GM18909 (cell line): Measurements from ENCODE around the gene ELAC2.
"Not testable (repeated sequence)": the region's sequence is repeated elsewhere in the genome, so short reads cannot be mapped to it uniquely, and the experiment has no call there.

ENCODE experiments used
- ATAC-seq: cut with Tn5 transposase; IDR thresholded peaks from one replicate; pipeline ENCODE4 v1.9.1; 2021; ENCODE audit warnings: mild to moderate bottlenecking; ENCODE audit not compliant: unreplicated experiment, poor library complexity

The ELAC2 gene

DNA sequence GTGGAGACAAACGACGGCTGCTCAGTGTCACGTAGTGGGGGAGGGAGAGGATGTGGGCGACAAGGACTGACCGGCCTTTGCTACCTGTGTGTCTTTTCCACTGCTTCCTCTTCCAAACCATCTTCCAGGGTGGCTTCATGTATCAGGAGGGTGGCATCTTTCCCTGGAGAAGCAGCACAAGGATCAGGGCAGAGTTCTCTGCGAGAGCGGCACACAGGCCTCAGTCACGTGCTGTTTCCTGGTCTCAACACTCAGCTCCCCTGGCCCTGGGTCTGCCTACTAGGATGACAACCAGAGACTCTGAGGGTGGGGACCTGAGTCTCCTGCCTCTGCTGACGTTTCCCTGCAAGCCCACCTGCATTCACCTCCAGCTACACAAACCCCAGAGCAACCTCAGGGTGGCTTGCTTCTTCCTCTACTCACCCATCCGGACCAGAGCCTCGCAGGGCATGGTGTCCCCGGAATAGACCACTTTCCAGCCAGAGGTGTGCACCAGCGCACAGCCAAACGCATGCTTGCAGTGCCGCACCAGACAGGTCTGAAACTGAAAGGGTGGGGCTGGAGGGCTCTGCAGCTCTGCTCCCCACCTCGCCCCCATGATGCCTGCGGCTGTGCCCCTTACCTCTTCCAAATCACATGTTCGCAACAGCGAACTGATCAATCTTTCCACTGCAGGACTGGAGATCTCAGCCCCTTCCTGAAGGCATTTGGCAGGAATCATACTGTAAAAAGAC, 23.3 kb downstream of the ELAC2 start:
- no peak for ATAC-seq

DNA sequence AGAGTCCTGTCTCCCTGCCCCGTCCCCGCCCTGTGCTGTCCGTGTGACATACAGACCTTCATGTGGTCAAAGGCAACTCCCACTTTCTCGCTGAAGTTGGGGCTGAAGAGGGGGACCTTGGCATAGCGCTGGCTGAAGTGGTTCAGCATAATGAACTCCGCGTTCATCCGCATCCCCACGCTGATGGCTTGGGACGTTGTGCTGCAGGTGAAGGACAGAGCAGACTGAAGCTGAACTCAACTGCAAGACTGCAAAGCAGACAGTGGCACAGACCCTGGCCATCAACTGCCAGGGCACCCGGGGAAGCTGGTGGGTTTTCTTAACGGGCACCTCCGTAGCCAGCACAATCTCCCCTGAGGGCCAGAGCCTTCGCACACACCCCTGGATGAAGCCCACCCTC, 24.2 kb downstream of the ELAC2 start:
- no peak for ATAC-seq

DNA sequence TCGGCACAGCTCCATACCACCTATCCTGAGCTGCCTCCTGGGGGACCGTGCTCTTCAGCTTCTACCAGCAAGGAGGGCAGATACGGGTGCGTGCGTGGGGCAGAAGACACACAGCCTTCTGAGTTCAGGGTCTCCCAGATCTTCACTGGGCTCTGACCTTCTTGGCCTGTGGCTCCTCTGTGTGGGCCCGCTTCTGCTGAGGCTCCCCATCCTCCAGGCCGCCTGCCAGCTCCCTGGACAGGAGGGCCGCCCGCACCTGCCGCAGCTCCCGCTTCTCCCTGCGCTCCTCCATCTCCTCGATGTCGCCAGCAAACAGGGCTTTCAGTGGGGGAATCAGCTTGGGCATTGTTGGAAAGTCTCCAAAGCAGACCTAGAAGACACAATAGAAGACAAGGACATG, 25.2 kb downstream of the ELAC2 start:
- ATAC-seq, result no peak

DNA sequence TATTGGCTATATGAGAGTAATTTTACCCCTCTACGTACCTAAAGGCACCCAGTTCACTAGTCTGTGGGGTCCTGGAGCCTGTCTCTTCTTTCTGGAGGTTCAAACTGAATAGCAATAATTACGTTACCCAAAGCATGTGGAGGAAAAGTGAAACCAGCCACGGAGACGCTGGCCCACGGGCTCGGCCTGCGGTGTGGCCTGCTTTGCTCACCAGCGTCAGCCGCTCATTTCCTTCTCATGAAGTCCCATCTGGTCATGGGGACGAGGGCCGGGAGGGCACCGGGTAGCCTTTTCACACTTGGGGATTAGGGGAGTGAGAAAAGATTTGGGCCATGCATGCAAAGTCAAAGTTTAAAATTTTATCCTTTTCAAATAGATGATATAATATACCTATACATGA, 26.9 kb downstream of the ELAC2 start:
- no peak for ATAC-seq

DNA sequence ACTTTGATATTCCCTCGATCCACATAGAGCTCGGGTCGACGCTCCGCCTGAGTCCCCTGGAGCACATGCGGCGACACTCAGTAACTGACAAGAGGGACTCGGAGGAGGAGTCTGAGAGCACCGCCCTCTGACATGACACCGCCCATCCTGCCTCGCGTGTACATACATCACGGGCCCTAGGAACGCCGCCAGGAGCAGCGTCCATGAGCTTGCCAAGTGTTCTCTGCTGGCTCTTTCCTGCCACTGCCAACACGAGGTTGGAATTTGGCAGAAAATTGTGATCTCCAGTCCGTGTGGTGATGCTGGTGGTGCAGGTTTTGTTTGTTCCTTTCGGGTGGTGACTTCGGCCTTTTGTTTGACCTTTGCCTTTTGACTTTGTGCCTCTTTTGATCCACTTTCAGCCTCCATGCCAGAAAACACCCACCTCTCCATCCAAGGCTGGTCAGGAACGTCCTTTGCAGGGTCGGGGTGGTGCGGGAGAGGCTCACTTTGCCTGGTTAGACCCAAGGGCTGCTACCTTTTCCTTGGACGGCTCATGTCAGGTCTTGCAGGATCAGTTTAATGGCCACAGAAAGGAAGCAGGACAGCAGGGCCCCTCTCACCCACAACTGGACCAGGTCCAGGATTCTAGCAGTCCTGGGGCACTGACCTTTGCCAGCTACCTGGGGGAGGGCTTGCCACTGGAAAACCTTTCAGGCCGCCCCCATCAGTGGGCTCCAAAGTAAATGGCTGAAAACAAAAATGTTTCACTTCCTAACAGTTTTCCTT, 27.6 kb downstream of the ELAC2 start:
- ATAC-seq, result no peak

DNA sequence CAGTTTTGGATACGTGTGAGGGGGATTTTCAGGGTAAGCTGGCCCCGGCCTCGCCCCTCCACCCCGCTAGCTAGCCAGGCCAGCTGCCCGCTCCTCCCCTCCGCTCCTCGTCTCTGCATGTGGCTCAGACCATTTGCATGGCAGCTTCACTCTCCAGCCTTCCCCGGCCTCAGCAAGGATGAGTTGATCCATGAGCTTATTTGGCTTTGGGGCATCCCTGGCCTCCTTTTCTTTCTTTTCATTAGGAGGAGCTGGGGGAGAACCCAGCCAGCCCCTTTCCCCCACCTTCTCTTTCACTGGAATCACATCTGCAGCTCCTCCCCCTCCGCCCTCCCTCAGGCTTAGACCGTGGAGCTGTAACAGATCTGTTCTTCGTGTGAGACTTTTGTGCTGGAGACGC, 30.7 kb downstream of the ELAC2 start:
- ATAC-seq, result no peak

DNA sequence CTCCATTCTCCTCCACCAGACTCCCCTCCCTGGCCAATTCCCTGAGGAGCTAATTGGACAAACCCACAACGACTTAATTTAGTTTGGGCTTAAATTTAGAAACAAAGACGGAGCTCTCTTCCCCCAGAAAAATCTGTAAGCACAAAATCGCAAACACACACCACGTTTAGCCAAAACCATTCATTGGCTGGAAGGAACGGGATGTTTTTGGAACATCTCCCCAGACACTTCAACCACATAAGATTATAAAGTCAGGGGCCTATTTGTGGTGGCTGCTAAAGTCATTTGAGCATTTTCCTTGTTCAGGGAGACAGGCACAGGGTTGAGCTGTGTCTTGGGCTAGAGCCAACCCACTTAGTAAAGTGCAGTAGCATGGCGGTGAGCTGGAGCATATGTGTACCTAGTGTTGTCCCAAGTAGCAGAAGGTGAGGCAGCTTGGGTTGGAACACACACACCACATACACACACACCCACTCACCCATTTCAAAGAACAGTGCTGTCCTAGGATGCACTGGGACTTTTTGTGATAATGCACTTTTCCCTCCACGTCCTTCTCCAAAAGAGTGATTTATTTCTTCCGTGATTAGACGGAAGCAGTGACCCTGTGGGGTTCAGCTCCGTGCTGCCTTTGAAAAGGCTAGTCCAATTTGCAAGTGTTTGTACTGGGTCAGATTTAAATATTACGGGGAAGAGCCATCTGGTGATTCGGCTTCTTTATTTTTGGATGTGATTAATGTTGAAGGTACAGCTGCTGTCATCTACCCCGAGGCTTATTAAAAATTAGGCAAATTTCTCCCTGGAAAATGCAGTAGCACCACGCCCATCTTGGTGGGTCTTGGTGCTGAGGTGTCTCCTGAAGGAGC, 32.2 kb downstream of the ELAC2 start:
- ATAC-seq, result no peak

DNA sequence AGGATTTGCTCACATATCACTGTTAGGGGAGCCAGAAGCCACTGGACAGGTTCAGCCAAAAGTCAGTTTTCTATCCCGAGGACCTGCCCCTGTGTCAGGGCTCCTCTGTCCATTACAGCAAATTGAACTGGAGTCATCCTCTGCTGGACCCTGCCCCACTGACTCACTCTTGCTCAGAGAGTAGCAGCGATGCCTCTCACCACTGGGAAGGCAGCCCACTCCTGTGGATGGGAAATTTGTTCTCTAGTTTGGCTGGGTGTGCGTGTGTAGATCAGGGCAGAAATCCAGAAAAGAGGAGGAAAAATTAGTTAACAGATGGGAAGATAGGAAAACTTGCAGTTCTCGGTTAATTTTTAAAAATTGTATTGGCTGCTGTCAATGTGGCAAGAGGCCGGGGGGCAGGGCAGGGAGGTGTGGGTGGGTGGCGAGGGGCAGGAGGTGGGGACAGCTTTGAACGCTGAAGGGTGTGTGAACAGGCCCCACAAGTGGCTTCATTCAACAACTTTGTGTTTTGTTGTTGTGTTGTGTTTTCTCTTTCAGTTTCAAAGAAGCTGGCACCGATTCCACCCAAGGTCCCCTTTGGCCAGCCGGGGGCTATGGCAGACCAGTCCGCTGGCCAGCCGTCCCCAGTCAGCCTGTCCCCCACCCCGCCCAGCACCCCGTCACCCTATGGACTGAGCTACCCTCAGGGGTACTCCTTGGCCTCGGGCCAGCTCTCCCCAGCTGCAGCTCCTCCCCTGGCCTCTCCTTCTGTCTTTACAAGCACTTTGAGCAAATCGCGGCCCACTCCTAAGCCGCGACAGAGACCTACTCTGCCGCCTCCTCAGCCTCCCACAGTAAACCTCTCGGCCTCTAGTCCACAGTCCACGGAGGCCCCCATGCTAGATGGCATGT, 33.6 kb downstream of the ELAC2 start:
- ATAC-seq, result no peak

DNA sequence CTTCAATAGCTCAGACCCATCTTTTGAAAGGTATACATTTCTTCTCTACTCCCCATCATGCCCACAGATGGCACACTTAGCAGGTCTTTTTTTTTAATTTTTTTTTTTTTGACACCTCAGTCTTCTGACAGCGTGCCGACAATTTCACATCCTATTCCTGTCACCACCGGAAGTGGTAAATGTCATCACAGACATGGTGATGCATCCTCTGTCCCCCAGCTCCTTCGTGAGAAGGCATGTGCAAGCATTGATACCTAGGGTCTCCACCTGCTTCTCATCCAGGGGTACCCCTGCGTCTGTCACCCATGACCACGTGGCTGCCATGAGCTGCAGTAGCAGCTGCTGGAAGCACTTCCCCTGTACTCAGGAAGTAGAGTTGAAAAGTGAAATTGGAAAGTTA, 35.6 kb downstream of the ELAC2 start:
- no peak for ATAC-seq

DNA sequence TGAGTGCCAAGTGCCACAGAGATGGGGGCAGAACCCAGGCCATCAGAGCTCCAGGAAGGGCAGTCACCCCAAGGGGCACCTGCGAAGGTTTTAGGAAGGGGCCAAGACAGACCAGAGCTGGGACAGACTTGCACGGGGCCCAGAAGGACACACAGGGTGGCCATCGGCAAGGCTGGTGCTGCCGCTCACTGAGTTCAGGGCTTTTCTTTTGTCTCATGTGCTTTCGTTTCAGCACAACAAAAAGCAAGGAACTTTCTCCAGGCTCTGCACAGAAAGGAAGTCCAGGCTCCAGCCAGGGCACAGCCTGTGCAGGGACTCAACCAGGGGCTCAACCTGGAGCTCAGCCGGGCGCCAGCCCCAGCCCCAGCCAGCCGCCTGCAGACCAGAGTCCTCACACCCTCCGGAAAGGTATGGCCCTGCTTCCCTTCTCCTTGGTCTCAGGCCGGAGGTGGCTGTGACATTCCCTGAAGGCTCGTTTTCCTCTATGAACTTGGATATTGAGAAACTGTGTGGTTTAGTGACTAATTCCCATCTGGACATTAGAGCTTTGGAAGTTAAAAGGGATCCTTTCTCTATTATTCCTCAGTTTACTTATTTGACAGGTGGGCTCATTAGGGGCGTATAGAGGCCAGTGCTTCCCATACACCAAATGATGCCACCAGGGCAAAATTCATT, 37.9 kb downstream of the ELAC2 start:
- no peak for ATAC-seq

DNA sequence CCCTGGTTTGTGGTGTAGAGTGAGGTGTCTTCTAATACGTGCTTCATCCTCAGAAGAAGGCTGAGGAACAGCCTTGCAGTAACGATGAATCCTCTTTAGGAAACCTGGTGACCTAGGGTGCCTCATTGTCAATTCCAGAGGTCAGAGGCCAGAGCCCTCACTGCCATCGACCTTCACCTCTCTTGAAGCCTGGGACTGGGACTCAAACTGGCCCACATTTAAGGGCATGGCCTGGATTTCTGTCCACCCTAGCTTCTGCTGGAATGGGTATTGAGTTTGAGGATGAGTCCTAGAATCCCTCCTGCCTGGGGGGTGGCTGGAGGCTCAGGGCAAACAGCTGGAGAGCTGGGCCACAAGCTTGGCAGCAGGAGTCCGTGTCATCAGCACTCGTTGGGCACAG, 38.6 kb downstream of the ELAC2 start:
- ATAC-seq, result no peak

DNA sequence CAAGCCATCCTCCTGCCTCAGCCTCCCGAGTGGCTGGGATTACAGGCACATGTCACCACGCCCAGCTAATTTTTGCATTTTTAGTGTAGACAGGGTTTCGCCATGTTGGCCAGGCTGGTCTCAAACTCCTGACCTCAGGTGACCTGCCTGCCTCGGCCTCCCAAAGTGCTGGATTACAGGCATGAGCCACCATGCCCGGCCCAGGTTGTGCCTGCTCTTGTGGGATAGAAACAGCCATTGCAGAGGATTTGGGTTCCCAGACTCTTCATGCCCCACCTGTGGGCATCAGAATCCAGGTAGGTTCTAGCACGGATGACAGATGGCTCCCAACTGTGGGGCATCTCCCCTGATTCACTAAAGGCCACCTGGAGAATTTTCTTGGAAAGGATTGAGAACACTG, 39.0 kb downstream of the ELAC2 start:
- ATAC-seq, result not testable (repeated sequence)

DNA sequence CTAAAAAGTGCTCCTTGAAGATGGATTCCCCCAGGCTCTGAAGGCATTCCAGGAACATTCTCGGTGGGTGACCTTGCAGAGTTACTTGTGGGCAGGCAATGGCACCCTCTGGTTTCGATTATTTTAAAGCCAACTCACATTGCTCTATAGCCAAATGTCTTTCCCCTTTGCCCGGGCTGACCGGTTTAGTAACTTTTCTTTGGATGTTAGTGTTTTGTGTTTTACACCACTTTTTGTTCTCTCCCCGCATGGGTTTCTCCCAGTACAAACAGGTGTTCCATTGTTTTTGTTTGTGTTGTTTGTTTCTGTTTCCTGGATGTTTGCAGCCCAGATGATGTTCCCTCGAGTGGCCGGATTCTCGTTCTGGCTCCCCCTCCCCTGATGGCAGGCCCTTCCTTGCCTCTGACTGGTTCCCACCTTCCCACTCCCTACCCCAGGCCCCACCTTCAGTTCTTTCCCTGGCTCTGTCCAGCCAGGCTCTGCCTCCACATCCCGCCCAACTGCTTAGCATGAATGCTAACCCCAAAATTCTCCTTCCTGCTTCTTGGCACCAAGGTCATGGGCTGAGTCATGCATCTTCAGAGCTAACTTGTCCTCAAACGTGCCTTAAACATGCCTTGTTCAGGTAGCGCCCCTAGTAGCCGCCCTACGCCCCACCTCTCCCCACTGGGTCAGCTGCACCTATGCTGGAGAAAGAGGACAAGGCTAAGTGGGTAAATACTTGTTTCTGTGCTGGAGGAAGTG, 40.6 kb downstream of the ELAC2 start:
- no peak for ATAC-seq

DNA sequence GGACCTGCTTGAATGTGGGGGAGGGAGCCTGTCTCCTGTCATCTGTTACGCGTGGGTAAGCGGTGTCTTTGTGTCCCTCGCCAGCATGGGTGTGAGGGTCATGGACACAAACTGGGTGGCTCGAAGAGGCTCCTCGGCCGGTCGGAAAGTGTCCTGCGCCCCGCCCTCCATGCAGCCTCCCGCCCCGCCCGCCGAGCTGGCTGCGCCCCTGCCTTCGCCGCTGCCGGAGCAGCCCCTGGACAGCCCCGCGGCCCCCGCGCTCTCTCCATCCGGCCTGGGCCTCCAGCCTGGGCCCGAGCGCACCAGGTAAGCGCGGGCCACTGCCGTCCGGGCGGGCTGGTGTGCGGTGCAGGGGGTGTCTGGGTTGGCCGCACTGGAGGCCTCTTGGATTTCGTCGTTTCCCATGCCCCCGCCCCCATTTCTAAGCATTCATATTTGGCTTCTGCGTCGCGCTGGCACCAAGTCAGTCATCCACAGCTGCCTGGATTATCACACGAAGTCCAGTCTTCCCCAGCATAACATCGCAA, 43.8 kb downstream of the ELAC2 start:
- ATAC-seq, result no peak

DNA sequence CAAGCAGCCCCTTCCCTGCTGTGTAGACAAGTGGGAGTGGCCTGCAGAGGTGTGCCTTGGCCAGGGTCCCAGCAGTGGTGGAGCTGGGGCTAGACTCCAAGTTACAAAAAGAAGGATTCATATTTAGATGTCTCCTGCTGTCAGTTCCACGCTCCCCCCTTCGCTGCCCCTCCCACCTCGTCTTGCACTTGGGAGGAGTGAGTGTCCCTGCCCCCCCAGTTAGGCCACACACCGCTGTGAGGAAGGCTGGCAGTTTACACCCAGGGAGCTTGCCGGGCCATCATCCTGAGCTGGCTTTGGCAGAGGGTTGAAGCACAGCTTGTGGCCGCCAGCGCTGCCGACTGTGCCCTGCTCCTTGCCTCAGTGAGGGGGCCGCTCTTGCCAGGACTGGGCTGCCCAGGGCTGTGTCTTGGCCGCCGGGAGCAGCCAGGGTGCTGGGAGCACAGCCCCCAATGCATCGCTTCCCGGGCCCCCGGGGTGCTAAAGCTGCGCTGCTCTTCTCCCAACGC, 44.3 kb downstream of the ELAC2 start:
- ATAC-seq, result no peak

DNA sequence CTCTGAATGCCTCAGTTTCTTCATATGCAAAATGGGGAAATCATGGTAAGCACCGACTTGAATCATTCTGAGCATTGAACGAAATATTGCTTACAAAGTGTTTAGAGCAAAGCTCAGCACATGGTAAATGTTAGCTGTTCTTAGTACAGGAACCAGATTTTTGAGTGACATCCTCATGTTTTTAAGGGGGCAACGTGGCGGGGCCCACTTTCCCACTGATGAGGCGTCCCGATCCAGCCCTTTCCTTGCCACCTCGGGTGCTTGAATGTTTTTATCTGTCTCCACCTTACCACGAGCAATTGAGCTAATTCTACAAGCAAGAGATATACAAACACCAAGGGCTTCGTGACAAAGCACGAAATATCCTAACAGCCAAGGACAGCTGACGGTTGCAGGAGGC, 49.9 kb downstream of the ELAC2 start:
- no peak for ATAC-seq

DNA sequence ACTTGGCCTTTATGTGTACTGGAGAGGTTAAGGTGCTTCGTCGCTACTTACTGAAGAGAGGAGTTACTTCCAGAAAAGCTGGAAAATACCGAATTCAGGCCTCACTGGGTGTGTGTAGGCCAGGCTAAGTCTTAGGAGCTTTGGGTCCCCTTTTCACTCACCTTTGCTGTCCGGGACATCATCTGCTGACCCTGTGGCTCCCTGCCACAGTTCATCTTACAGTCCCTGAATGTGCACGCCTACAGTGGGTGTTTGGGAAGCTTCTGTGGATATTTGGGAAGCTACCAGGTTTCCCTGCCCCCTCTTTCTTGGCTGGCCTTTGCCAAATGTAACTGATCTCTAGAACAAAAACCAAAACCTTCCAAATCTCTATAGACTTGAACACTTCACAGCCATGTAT, 51.4 kb downstream of the ELAC2 start:
- no peak for ATAC-seq

DNA sequence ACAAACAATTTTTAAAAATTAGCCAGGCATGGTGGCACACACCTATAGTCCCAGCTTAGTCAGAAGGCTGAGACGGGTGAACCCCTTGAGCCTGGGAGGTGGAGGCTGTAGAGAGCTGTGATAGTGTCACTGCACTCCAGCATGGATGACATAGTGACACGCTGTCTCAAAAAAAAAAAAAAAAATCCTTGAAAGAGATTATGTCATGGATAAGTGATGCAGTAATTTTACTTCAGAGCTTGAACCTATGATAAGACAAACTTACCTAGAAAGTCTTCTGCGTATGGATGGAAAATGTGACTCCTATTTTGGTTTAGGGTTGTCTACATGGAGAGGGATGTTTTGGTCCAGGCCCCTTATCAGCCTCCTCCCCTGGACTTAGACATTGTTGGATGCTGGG, 51.8 kb downstream of the ELAC2 start:
- ATAC-seq, result no peak
